Measurements from ENCODE around the gene MYL2. TPM values are rescaled to one million over a fixed set of nuclear protein-coding genes. Genes with fewer than 3 reads are reported as not detected.

Gene MYL2
- polyA plus RNA-seq, 1 donor (not counting 4 experiments of a cell fraction or from before 2014, with no cell fraction given) = 0.08 TPM

DNA sequence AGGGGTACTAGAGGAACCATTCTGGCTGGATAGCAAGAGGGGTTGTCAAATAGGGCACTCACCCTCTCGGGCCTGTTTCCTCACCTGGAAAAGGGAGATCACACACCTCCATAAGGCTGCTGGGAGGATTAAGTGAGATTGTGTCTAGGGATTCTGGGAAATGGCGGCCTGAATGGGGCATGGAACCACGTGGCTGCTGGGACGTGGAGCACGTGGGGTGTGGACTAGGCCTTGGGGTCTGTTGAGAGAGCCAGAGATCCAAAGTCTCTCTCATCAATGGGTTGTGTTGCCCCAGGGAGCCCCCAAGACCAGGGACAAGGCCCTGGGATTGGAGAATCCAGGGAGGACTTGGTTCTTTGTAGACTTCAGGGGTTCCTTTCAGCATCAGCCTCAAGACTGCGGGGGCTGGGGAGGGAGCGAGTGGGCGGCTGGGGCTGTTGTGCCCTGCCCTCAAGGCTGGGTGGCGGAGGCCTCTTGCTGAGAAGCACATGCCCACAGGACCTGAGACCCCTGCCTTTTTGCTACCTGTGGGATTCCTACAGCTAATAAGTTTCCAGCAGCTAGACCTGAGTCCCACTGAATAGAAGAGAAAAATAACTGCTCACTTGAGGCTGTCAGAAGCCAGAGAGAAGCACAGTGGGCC is 3.4 kb upstream of the MYL2 start:
- H3K4me3 ChIP-seq (ENCODE audit: control insufficient read depth in 2 of 3, extremely low read depth in 1 of 3, insufficient read depth in 2 of 3, low read depth in 1 of 3, low read length in 3 of 3) = no peak overlapping the region
- H3K36me3 ChIP-seq (ENCODE audit: control insufficient read depth in 2 of 2, extremely low read depth in 1 of 2, insufficient read depth in 2 of 2, low read length in 2 of 2) = no peaks in the 10 kb centered on the region
- FAIRE-seq = no peak
- peaks cover 8% of the 10 kb centered on the region for H3K4me1 ChIP-seq (ENCODE audit: control insufficient read depth, extremely low read depth, insufficient read depth, low read length)
- no peaks in the 10 kb centered on the region for H4K20me1 ChIP-seq (ENCODE audit: control insufficient read depth, extremely low read depth, insufficient read depth, low read length)
- no peaks in the 10 kb centered on the region for H3K9me1 ChIP-seq (ENCODE audit: control insufficient read depth, extremely low read depth, insufficient read depth, low read length)
- H2AFZ ChIP-seq (ENCODE audit: control insufficient read depth, low read length) = no peak overlapping the region
- H3K27me3 ChIP-seq (ENCODE audit: control insufficient read depth, extremely low read depth, insufficient read depth, low read length) = no peaks in the 10 kb centered on the region
- DNase-seq (ENCODE audit: low read depth, low spot score) = no peak
- no peaks in the 10 kb centered on the region for H3K79me2 ChIP-seq (ENCODE audit: control insufficient read depth, insufficient read depth, low read length)
- H3K9ac ChIP-seq (ENCODE audit: control insufficient read depth, extremely low read depth, insufficient read depth, low read length) = no peak overlapping the region
- H3K9me3 ChIP-seq (ENCODE audit: control insufficient read depth, low read depth, low read length) = no peaks in the 10 kb centered on the region
- no peak overlapping the region for H3K4me2 ChIP-seq (ENCODE audit: control insufficient read depth, extremely low read depth, insufficient read depth, low read depth, low read length)
- dilution Hi-C loops (cut with MboI; ENCODE audit: extremely low pct_ligation_motif_present, low sequenced_read_pairs) = no loop called here
- TF ChIP-seq EZH2 (IDR thresholded peaks at IDR 0.05; ENCODE audit: low read length) (no peak), CTCF (optimal IDR thresholded peaks at IDR 0.05 in 1 of 3, IDR thresholded peaks at IDR 0.05 in 1 of 3, conservative IDR thresholded peaks at IDR 0.05 in 1 of 3; ENCODE audit: extremely low read depth in 1 of 3, insufficient read depth in 2 of 3, low read length in 3 of 3) (no peak)
- H3K27ac ChIP-seq (ENCODE audit: control insufficient read depth, insufficient read depth, low read length) = no peak overlapping the region

DNA sequence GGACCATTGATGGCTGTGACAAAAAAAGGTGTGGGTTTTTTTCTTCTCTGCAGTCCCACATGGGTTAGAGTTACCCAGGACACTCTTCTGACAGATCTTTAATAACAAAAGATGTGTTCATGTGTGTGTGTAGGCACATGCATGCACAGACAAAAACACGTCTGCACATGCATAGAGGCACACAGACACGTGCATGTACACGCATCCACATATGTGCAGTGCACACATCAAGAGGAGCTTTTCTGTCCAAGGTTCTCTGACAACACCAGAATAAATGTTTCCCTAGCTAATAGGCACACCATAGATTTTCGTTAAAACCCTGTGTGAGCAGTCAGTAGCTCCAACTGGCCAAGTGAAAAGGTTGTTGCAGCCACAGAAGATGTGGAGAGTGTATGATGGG is 2.8 kb upstream of the MYL2 start:
- Histone ChIP-seq H3K9me1 (ENCODE audit: control insufficient read depth, extremely low read depth, insufficient read depth, low read length) (no peaks in the 10 kb centered on the region), H3K9me3 (ENCODE audit: control insufficient read depth, low read depth, low read length) (no peaks in the 10 kb centered on the region), H3K36me3 (ENCODE audit: control insufficient read depth in 2 of 2, extremely low read depth in 1 of 2, insufficient read depth in 2 of 2, low read length in 2 of 2) (no peaks in the 10 kb centered on the region), H3K4me3 (ENCODE audit: control insufficient read depth in 2 of 3, extremely low read depth in 1 of 3, insufficient read depth in 2 of 3, low read depth in 1 of 3, low read length in 3 of 3) (no peak overlapping the region), H3K4me1 (ENCODE audit: control insufficient read depth, extremely low read depth, insufficient read depth, low read length) (peaks cover 11% of the 10 kb centered on the region), H4K20me1 (ENCODE audit: control insufficient read depth, extremely low read depth, insufficient read depth, low read length) (no peaks in the 10 kb centered on the region), H3K27ac (ENCODE audit: control insufficient read depth, insufficient read depth, low read length) (no peak overlapping the region), H3K9ac (ENCODE audit: control insufficient read depth, extremely low read depth, insufficient read depth, low read length) (no peak overlapping the region), H3K4me2 (ENCODE audit: control insufficient read depth, extremely low read depth, insufficient read depth, low read depth, low read length) (no peak overlapping the region), H3K27me3 (ENCODE audit: control insufficient read depth, extremely low read depth, insufficient read depth, low read length) (no peaks in the 10 kb centered on the region), H2AFZ (ENCODE audit: control insufficient read depth, low read length) (no peak overlapping the region), H3K79me2 (ENCODE audit: control insufficient read depth, insufficient read depth, low read length) (no peaks in the 10 kb centered on the region)
- TF ChIP-seq CTCF (optimal IDR thresholded peaks at IDR 0.05 in 1 of 3, IDR thresholded peaks at IDR 0.05 in 1 of 3, conservative IDR thresholded peaks at IDR 0.05 in 1 of 3; ENCODE audit: extremely low read depth in 1 of 3, insufficient read depth in 2 of 3, low read length in 3 of 3) (no peak), EZH2 (IDR thresholded peaks at IDR 0.05; ENCODE audit: low read length) (no peak)
- dilution Hi-C loops (cut with MboI; ENCODE audit: extremely low pct_ligation_motif_present, low sequenced_read_pairs) = no loop called here
- FAIRE-seq = no peak
- DNase-seq (ENCODE audit: low read depth, low spot score) = no peak
